Glutamatergic neuron (in vitro differentiated cells): ENCODE results near the gene CAPS. TPM values are rescaled to one million over a fixed set of nuclear protein-coding genes. Genes with fewer than 3 reads are reported as not detected.

Experiments
- DNase-seq: peaks from one replicate; pipeline ENCODE4 v3.0.0; 2022
- H3K27ac Mint-ChIP-seq: one replicate; pipeline ENCODE4 v1.8.0; 2020; ENCODE audit warnings: mild to moderate bottlenecking, mixed read lengths, inconsistent platforms; ENCODE audit not compliant: unreplicated experiment
- H3K27me3 Mint-ChIP-seq: one replicate; pipeline ENCODE4 v1.8.0; 2020; ENCODE audit warnings: mild to moderate bottlenecking, moderate library complexity, mixed read lengths, inconsistent platforms; ENCODE audit not compliant: unreplicated experiment
- H3K36me3 Mint-ChIP-seq: one replicate; pipeline ENCODE4 v1.8.0; 2020; ENCODE audit warnings: mild to moderate bottlenecking, mixed read lengths, inconsistent platforms; ENCODE audit not compliant: unreplicated experiment
- H3K4me1 Mint-ChIP-seq: one replicate; pipeline ENCODE4 v1.8.0; 2020; ENCODE audit warnings: mild to moderate bottlenecking, low read depth, mixed read lengths, inconsistent platforms; ENCODE audit not compliant: unreplicated experiment
- H3K4me3 Mint-ChIP-seq: one replicate; pipeline ENCODE4 v1.8.0; 2020; ENCODE audit warnings: mild to moderate bottlenecking, mixed read lengths, inconsistent platforms; ENCODE audit not compliant: unreplicated experiment
- H3K9me3 Mint-ChIP-seq: one replicate; pipeline ENCODE4 v1.8.0; 2020; ENCODE audit warnings: mild to moderate bottlenecking, moderate library complexity, mixed read lengths, inconsistent platforms; ENCODE audit not compliant: unreplicated experiment
- CTCF ChIP-seq: fragments of 200-600 bp; sonication (generic); IDR thresholded peaks from one replicate; pipeline ENCODE4 v1.5.0; 2021; ENCODE audit not compliant: partially characterized antibody, unreplicated experiment
- total RNA-seq: library from RNA; stranded (reverse); fragmentation: NEBNext Ultra II Directional; extraction: Animal tissue kit (Norgen Biotek cat#: 25700); gene quantifications from one replicate; pipeline ENCODE4 v1.2.1, GENCODE V29; 2021; ENCODE audit not compliant: unreplicated experiment

CAPS gene
- total RNA-seq, 1 donor from 2014 or later: 9.9 TPM

- no peak for TF ChIP-seq CTCF
- Mint-ChIP-seq H3K36me3 (no peaks in the 10 kb centered on the region), H3K4me1 (peaks cover 2% of the 10 kb centered on the region), H3K4me3 (no peak overlapping the region), H3K27ac (no peak overlapping the region), H3K9me3 (peaks cover 1% of the 10 kb centered on the region), H3K27me3 (peaks cover 3% of the 10 kb centered on the region)
- DNase-seq: no peak
These were observed 20.7 kb upstream of the CAPS start for GRCh38 chr19:5893296-5893903.

- Mint-ChIP-seq H3K4me3 (no peak overlapping the region), H3K9me3 (peaks cover 1% of the 10 kb centered on the region), H3K36me3 (no peaks in the 10 kb centered on the region), H3K27me3 (peaks cover 3% of the 10 kb centered on the region), H3K27ac (no peak overlapping the region), H3K4me1 (peaks cover 2% of the 10 kb centered on the region)
- DNase-seq: no peak
- TF ChIP-seq CTCF: no peak
These were observed 19.9 kb upstream of the CAPS start for GRCh38 chr19:5893907-5894703.

GRCh38 chr19:5894704-5895349 is 19.2 kb upstream of the CAPS start:
- Mint-ChIP-seq H3K27ac (no peak overlapping the region), H3K9me3 (no peaks in the 10 kb centered on the region), H3K4me3 (no peak overlapping the region), H3K4me1 (peaks cover 2% of the 10 kb centered on the region), H3K27me3 (peaks cover 3% of the 10 kb centered on the region), H3K36me3 (no peaks in the 10 kb centered on the region)
- no peak for DNase-seq
- no peak for TF ChIP-seq CTCF

GRCh38 chr19:5895409-5895808 is 18.6 kb upstream of the CAPS start:
- peaks cover 3% of the 10 kb centered on the region for H3K27me3 Mint-ChIP-seq
- H3K4me3 Mint-ChIP-seq: no peak overlapping the region
- H3K27ac Mint-ChIP-seq: no peak overlapping the region
- no peak for DNase-seq
- H3K9me3 Mint-ChIP-seq: no peaks in the 10 kb centered on the region
- no peaks in the 10 kb centered on the region for H3K36me3 Mint-ChIP-seq
- TF ChIP-seq CTCF: no peak
- H3K4me1 Mint-ChIP-seq: peaks cover 2% of the 10 kb centered on the region

- no peak for DNase-seq
- TF ChIP-seq CTCF: no peak
- H3K4me1 Mint-ChIP-seq: peaks cover 3% of the 10 kb centered on the region
- no peaks in the 10 kb centered on the region for H3K36me3 Mint-ChIP-seq
- H3K4me3 Mint-ChIP-seq: no peak overlapping the region
- H3K27ac Mint-ChIP-seq: no peak overlapping the region
- H3K27me3 Mint-ChIP-seq: peaks cover 3% of the 10 kb centered on the region
- no peaks in the 10 kb centered on the region for H3K9me3 Mint-ChIP-seq
These were observed 18.2 kb upstream of the CAPS start for GRCh38 chr19:5895890-5896289.
